GM19025 (cell line): ENCODE data around the gene GOLGA3.
"Not testable (repeated sequence)": the region's sequence is repeated elsewhere in the genome, so short reads cannot be mapped to it uniquely, and the experiment has no call there.

Experiments used
- ATAC-seq: cut with Tn5 transposase; IDR thresholded peaks from one replicate; pipeline ENCODE4 v1.9.1; 2021; ENCODE audit warnings: mild to moderate bottlenecking, low read depth, moderate library complexity; ENCODE audit not compliant: unreplicated experiment

GOLGA3 gene

GRCh38 chr12:132828706-132829534 is at the start of gene GOLGA3:
TSS of gene GOLGA3 (minus strand) at chr12:132828869. CDS start at chr12:132822128, 6,741 bp downstream.
- ATAC-seq, result peak; percentile 85

GRCh38 chr12:132874620-132875019 is 46.0 kb upstream of the GOLGA3 start:
- ATAC-seq, result not testable (repeated sequence)

GRCh38 chr12:132874175-132874574 is 45.5 kb upstream of the GOLGA3 start:
- ATAC-seq, result no peak

GRCh38 chr12:132873724-132874123 is 45.1 kb upstream of the GOLGA3 start:
- no peak for ATAC-seq

- no peak for ATAC-seq
These were observed 44.3 kb upstream of the GOLGA3 start for GRCh38 chr12:132872975-132873421.

GRCh38 chr12:132872073-132872855 is 43.6 kb upstream of the GOLGA3 start:
- no peak for ATAC-seq

GRCh38 chr12:132869551-132869950 is 40.9 kb upstream of the GOLGA3 start:
- no peak for ATAC-seq

GRCh38 chr12:132866251-132866828 is 37.7 kb upstream of the GOLGA3 start:
- ATAC-seq, result no peak

GRCh38 chr12:132861558-132861957 is 32.9 kb upstream of the GOLGA3 start:
- ATAC-seq, result no peak

GRCh38 chr12:132858718-132859266 is 30.1 kb upstream of the GOLGA3 start:
- ATAC-seq, result no peak

GRCh38 chr12:132857019-132857418 is 28.4 kb upstream of the GOLGA3 start:
- ATAC-seq, result not testable (repeated sequence)

GRCh38 chr12:132856581-132856980 is 27.9 kb upstream of the GOLGA3 start:
- no peak for ATAC-seq

- ATAC-seq, result not testable (repeated sequence)
These were observed 26.5 kb upstream of the GOLGA3 start for GRCh38 chr12:132855211-132855610.

- no peak for ATAC-seq
These were observed 24.8 kb upstream of the GOLGA3 start for GRCh38 chr12:132853285-132854092.

- no peak for ATAC-seq
These were observed 23.8 kb upstream of the GOLGA3 start for GRCh38 chr12:132852496-132852895.

GRCh38 chr12:132851465-132851864 is 22.8 kb upstream of the GOLGA3 start:
- ATAC-seq, result no peak

GRCh38 chr12:132850291-132850690 is 21.6 kb upstream of the GOLGA3 start:
- no peak for ATAC-seq

GRCh38 chr12:132848521-132848920 is 19.9 kb upstream of the GOLGA3 start:
- no peak for ATAC-seq

- ATAC-seq, result no peak
These were observed 19.0 kb upstream of the GOLGA3 start for GRCh38 chr12:132847363-132848356.
